IMR-90 (cell line): ENCODE results near the gene TIAM2. TPM values are rescaled to one million over a fixed set of nuclear protein-coding genes. Genes with fewer than 3 reads are reported as not detected.
A peak's percentile ranks its signal among the peaks of the same experiment; 100 is the strongest.

Experiments used
- ATAC-seq: fragments of 200-7000 bp; cut with Tn5 transposase; 2 replicates; pipeline ENCODE4 v1.9.1; 2020; ENCODE audit warnings: low read depth, mild to moderate bottlenecking, moderate library complexity
- BruUV-seq: library from RNA; stranded (reverse); fragments of 400-500 nt; replicated peaks from 2 replicates; lab custom pipeline; 2021; lab: Mats Ljungman, UMichigan
- CTCF ChIA-PET: fragments of 300-600 bp; formaldehyde crosslinking; extraction: SDS; loops from one replicate; lab custom pipeline; 2021; ENCODE audit warnings: antibody characterized with exemption; lab: Yijun Ruan, JAX
- POLR2A ChIA-PET: fragments of 300-600 bp; sonication (Branson Sonifier 250); formaldehyde crosslinking; loops from one replicate; lab custom pipeline; 2022; ENCODE audit warnings: antibody characterized with exemption; ENCODE audit not compliant: unreplicated experiment; lab: Charles Lee
- DNase-seq: peaks from one replicate; pipeline ENCODE4 v3.0.0; 2013
- H2AFZ ChIP-seq: replicated peaks from 2 replicates; pipeline ENCODE3; 2013; ENCODE audit warnings: low read length, mild to moderate bottlenecking; ENCODE audit not compliant: poor library complexity
- H2AK5ac ChIP-seq: 2 replicates; pipeline ENCODE4 v1.6.1; 2013; ENCODE audit warnings: low read depth, low read length, inconsistent platforms
- H2AK9ac ChIP-seq: replicated peaks from 2 replicates; pipeline ENCODE3; 2013; ENCODE audit warnings: mild to moderate bottlenecking, low read depth, low read length, moderate library complexity; ENCODE audit not compliant: poor library complexity
- H2BK120ac ChIP-seq: 2 replicates; pipeline ENCODE4 v1.6.1; 2013; ENCODE audit warnings: low read depth, low read length, inconsistent platforms
- H2BK15ac ChIP-seq: 3 replicates; pipeline ENCODE4 v1.6.1; 2013; ENCODE audit warnings: low read depth, low read length, inconsistent platforms
- H2BK20ac ChIP-seq: 2 replicates; pipeline ENCODE4 v1.6.1; 2013; ENCODE audit warnings: low read depth, mild to moderate bottlenecking, inconsistent platforms, low read length, moderate library complexity
- H2BK5ac ChIP-seq: 2 replicates; pipeline ENCODE4 v1.6.1; 2013; ENCODE audit warnings: mild to moderate bottlenecking, low read depth, low read length, inconsistent platforms; ENCODE audit not compliant: poor library complexity, severe bottlenecking
- H3K14ac ChIP-seq: replicated peaks from 2 replicates; pipeline ENCODE4 v1.6.1; 2013; ENCODE audit warnings: low read depth, low read length, inconsistent platforms
- H3K18ac ChIP-seq: 2 replicates; pipeline ENCODE4 v1.6.1; 2013; ENCODE audit warnings: low read depth, low read length, control low read depth
- H3K23ac ChIP-seq: 2 replicates; pipeline ENCODE4 v1.6.1; 2013; ENCODE audit warnings: low read depth, low read length, inconsistent platforms
- H3K27ac ChIP-seq: 2 replicates; pipeline ENCODE4 v1.5.1; 2013; ENCODE audit warnings: mild to moderate bottlenecking, control low read depth, low read length; ENCODE audit not compliant: insufficient read depth
- H3K27me3 ChIP-seq: 2 replicates; pipeline ENCODE4 v1.6.1; 2013; ENCODE audit warnings: low read length; ENCODE audit not compliant: control insufficient read depth, insufficient read depth
- H3K36me3 ChIP-seq: 2 replicates; pipeline ENCODE4 v1.6.1; 2013; ENCODE audit warnings: low read length, mixed read lengths; ENCODE audit not compliant: control insufficient read depth, insufficient read depth
- H3K4ac ChIP-seq: 2 replicates; pipeline ENCODE4 v1.6.1; 2013; ENCODE audit warnings: low read depth, low read length, inconsistent platforms
- H3K4me1 ChIP-seq: 2 replicates; pipeline ENCODE4 v1.6.1; 2013; ENCODE audit warnings: low read length, mixed read lengths; ENCODE audit not compliant: control insufficient read depth, insufficient read depth
- H3K4me2 ChIP-seq: 2 replicates; pipeline ENCODE4 v1.6.1; 2013; ENCODE audit warnings: low read depth, mild to moderate bottlenecking, control low read depth, low read length, moderate library complexity
- H3K4me3 ChIP-seq: 2 replicates; pipeline ENCODE4 v1.5.1; 2013; ENCODE audit warnings: low read depth, mild to moderate bottlenecking, control low read depth, low read length, moderate library complexity; ENCODE audit not compliant: insufficient read depth
- H3K56ac ChIP-seq: 2 replicates; pipeline ENCODE4 v1.6.1; 2013; ENCODE audit warnings: low read length, inconsistent platforms; ENCODE audit not compliant: insufficient read depth; ENCODE audit errors: extremely low read depth
- H3K79me1 ChIP-seq, 2 experiments: 2 replicates each; pipeline ENCODE4 v1.6.1; 2013; ENCODE audit warnings: low read length in 2 of 2, inconsistent platforms in 1 of 2, low read depth in 1 of 2
- H3K9ac ChIP-seq: 2 replicates; pipeline ENCODE4 v1.6.1; 2013; ENCODE audit warnings: low read depth, low read length, control low read depth
- H3K9me1 ChIP-seq: 2 replicates; pipeline ENCODE4 v1.6.1; 2013; ENCODE audit warnings: low read length, inconsistent platforms; ENCODE audit not compliant: insufficient read depth
- H3K9me3 ChIP-seq: 2 replicates; pipeline ENCODE4 v1.6.1; 2013; ENCODE audit warnings: low read length; ENCODE audit not compliant: control insufficient read depth, insufficient read depth
- H4K20me1 ChIP-seq: 2 replicates; pipeline ENCODE4 v1.6.1; 2013; ENCODE audit warnings: low read length, inconsistent platforms; ENCODE audit not compliant: insufficient read depth
- H4K5ac ChIP-seq: 2 replicates; pipeline ENCODE4 v1.6.1; 2013; ENCODE audit warnings: mild to moderate bottlenecking, low read depth, low read length, control low read depth
- H4K8ac ChIP-seq, 2 experiments: 2 replicates each; pipeline ENCODE4 v1.6.1; 2013; ENCODE audit warnings: low read depth in 2 of 2, low read length in 2 of 2, control low read depth in 1 of 2, inconsistent platforms in 1 of 2
- H4K91ac ChIP-seq: 2 replicates; pipeline ENCODE4 v1.6.1; 2013; ENCODE audit warnings: low read depth, low read length, inconsistent platforms; ENCODE audit not compliant: insufficient read depth
- BHLHE40 ChIP-seq: fragments of 150-350 bp; IDR thresholded peaks from 2 replicates; pipeline ENCODE4 v1.6.1; 2016; ENCODE audit warnings: mild to moderate bottlenecking, low read depth, low read length
- CEBPB ChIP-seq: IDR thresholded peaks from 2 replicates; pipeline ENCODE4 v1.6.1; 2012; ENCODE audit warnings: low read depth, low read length, improper control_type of control experiment
- MAZ ChIP-seq: IDR thresholded peaks from 2 replicates; pipeline ENCODE4 v1.6.1; 2012; ENCODE audit warnings: low read depth, mild to moderate bottlenecking, low read length, improper control_type of control experiment, moderate library complexity, borderline replicate concordance
- NFE2L2 ChIP-seq: fragments of 150-350 bp; IDR thresholded peaks from 2 replicates; pipeline ENCODE4 v1.6.1; 2016; ENCODE audit warnings: low read depth, mild to moderate bottlenecking, low read length
- RAD21 ChIP-seq: IDR thresholded peaks from 2 replicates; pipeline ENCODE4 v1.6.1; 2012; ENCODE audit warnings: low read length, improper control_type of control experiment
- RCOR1 ChIP-seq: IDR thresholded peaks from 2 replicates; pipeline ENCODE4 v1.6.1; 2012; ENCODE audit warnings: mild to moderate bottlenecking, low read length, improper control_type of control experiment; ENCODE audit not compliant: insufficient replicate concordance
- SMC3 ChIP-seq: fragments of 150-350 bp; IDR thresholded peaks from 2 replicates; pipeline ENCODE4 v1.6.1; 2016; ENCODE audit warnings: low read depth, mild to moderate bottlenecking, antibody characterized with exemption, low read length, moderate library complexity
- USF2 ChIP-seq: fragments of 150-350 bp; IDR thresholded peaks from 2 replicates; pipeline ENCODE4 v1.6.1; 2017; ENCODE audit warnings: mild to moderate bottlenecking, antibody characterized with exemption, low read length, low read depth
- WGBS, 2 experiments: methylation state at CpG; one replicate each; pipeline versions ENCODE4 v1.1.5 to v1.1.7; 2013; ENCODE audit warnings: missing lambda C conversion rate in 2 of 2; ENCODE audit not compliant: insufficient read length in 1 of 2; ENCODE audit errors: extremely low coverage in 2 of 2; 5-methylcytosine and 5-hydroxymethylcytosine counted together
- dilution Hi-C: fragments of 300-500 bp; cut with HindIII; formaldehyde crosslinking; loops from one replicate; pipeline ENCODE4 v1.14.3; 2018; ENCODE audit warnings: low sequenced_read_pairs; ENCODE audit not compliant: unreplicated experiment
- in situ Hi-C: fragments of 300-500 bp; cut with MboI; formaldehyde crosslinking; loops from 3 replicates; pipeline ENCODE4 v1.14.3; 2019; ENCODE audit warnings: low sequenced_read_pairs, inconsistent platforms, mixed read lengths
- intact Hi-C: fragments of 100-400 bp; cut with micrococcal nuclease; formaldehyde crosslinking; loops from 2 replicates; pipeline ENCODE4 v1.10.0; 2022
- polyA plus RNA-seq, 3 experiments: library from polyadenylated mRNA; depleted of rRNA; stranded (reverse); fragments of >200 nt; gene quantifications; 2 replicates each; pipeline ENCODE4 v1.2.3, GENCODE V29; 2012; ENCODE audit warnings: low replicate concordance in 1 of 3
- total RNA-seq: library from RNA; depleted of rRNA; stranded (reverse); fragments of >200 nt; gene quantifications from 2 replicates; pipeline ENCODE4 v1.2.3, GENCODE V29; 2012
- TF ChIP-seq, protein P1 (sequence below): fragments of 150-350 bp; IDR thresholded peaks from 2 replicates; pipeline ENCODE4 v1.6.1; 2016; ENCODE audit warnings: low read depth, mild to moderate bottlenecking, low read length, moderate library complexity, borderline replicate concordance

The TIAM2 gene
- total and polyA plus RNA-seq, 2 of the 4 experiments (the other 2 are of a cell fraction) = 3.1 to 4.7 TPM

GRCh38 chr6:155045561-155046404, 50.7 kb downstream of the TIAM2 start:
- H2BK5ac ChIP-seq = no peak overlapping the region
- no peaks in the 10 kb centered on the region for H3K36me3 ChIP-seq
- intact Hi-C loops (no loop called here), in situ Hi-C loops (no loop called here), dilution Hi-C loops (no loop called here)
- DNase-seq (no peak), ATAC-seq (no peak)
- no peak overlapping the region for H3K9ac ChIP-seq
- no peak overlapping the region for H3K4me3 ChIP-seq
- no peak overlapping the region for H2BK20ac ChIP-seq
- H3K9me3 ChIP-seq = no peaks in the 10 kb centered on the region
- H3K9me1 ChIP-seq = peaks cover 3% of the 10 kb centered on the region; the same call in 1 of the 2 replicates
- no peak overlapping the region for H2AK5ac ChIP-seq
- no peak overlapping the region for H3K56ac ChIP-seq
- H3K23ac ChIP-seq = no peak overlapping the region
- H4K91ac ChIP-seq = no peak overlapping the region
- no peak overlapping the region; the same call in 1 of the 2 replicates for H2BK120ac ChIP-seq
- no peaks in the 10 kb centered on the region; the same call in 1 of the 2 replicates for H3K4me1 ChIP-seq
- CTCF ChIA-PET = no interaction called here
- H3K27me3 ChIP-seq = no peaks in the 10 kb centered on the region
- POLR2A ChIA-PET = no interaction called here
- H4K5ac ChIP-seq = no peak overlapping the region
- no peak overlapping the region for H3K27ac ChIP-seq
- peak overlapping the region; percentile 53 for H2AK9ac ChIP-seq
- no peaks in the 10 kb centered on the region for H4K20me1 ChIP-seq
- BruUV-seq = no TSS peak
- no CpG with 5 or more reads among the region's 9 CpGs for WGBS, 2 experiments
- TF ChIP-seq CEBPB = no peak
- TF ChIP-seq SMC3 = no peak
- no peak for TF ChIP-seq USF2
- no peak for TF ChIP-seq MAZ
- TF ChIP-seq, protein P1, sequence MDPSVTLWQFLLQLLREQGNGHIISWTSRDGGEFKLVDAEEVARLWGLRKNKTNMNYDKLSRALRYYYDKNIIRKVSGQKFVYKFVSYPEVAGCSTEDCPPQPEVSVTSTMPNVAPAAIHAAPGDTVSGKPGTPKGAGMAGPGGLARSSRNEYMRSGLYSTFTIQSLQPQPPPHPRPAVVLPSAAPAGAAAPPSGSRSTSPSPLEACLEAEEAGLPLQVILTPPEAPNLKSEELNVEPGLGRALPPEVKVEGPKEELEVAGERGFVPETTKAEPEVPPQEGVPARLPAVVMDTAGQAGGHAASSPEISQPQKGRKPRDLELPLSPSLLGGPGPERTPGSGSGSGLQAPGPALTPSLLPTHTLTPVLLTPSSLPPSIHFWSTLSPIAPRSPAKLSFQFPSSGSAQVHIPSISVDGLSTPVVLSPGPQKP = no peak
- TF ChIP-seq RAD21 = no peak
- no peak for TF ChIP-seq RCOR1
- no peak for TF ChIP-seq NFE2L2
- no peak for TF ChIP-seq BHLHE40
- H3K79me1 ChIP-seq = no peaks in the 10 kb centered on the region; a peak in 1 of 4 replicates
- no peak overlapping the region for H4K8ac ChIP-seq
- no peak overlapping the region for H3K18ac ChIP-seq
- H2BK15ac ChIP-seq = no peak overlapping the region
- no peak overlapping the region for H3K14ac ChIP-seq
- H2AFZ ChIP-seq = no peak overlapping the region
- H3K4me2 ChIP-seq = no peak overlapping the region
- H3K4ac ChIP-seq = no peak overlapping the region
